Activated naive CD4-positive, alpha-beta T cell treated with anti-CD3 and anti-CD28 coated beads, Interleukin-2, amount 10 ng/mL, durations not matched to agents 7 days and 5 days (primary cell): Measurements from ENCODE around the gene NVL.

Experiments
- CTCF ChIA-PET: fragments of 350-600 bp; sonication (Branson Sonifier 250); formaldehyde crosslinking; loops from one replicate; lab custom pipeline; 2021; ENCODE audit warnings: antibody characterized with exemption; lab: Charles Lee
- DNase-seq: peaks from one replicate; pipeline ENCODE4 v3.0.0-alpha.2; 2020
- H3K27ac Mint-ChIP-seq: one replicate; pipeline ENCODE4 v1.8.0; 2021; ENCODE audit warnings: mild to moderate bottlenecking, moderate library complexity, mixed read lengths
- H3K27me3 Mint-ChIP-seq: one replicate; pipeline ENCODE4 v1.8.0; 2021; ENCODE audit warnings: mild to moderate bottlenecking, mixed read lengths
- H3K36me3 Mint-ChIP-seq: one replicate; pipeline ENCODE4 v1.8.0; 2021; ENCODE audit warnings: mixed read lengths
- H3K4me1 Mint-ChIP-seq: one replicate; pipeline ENCODE4 v1.8.0; 2021; ENCODE audit warnings: mixed read lengths
- H3K4me3 Mint-ChIP-seq: one replicate; pipeline ENCODE4 v1.8.0; 2021; ENCODE audit warnings: mild to moderate bottlenecking, moderate library complexity, mixed read lengths
- H3K9me3 Mint-ChIP-seq: one replicate; pipeline ENCODE4 v1.8.0; 2021; ENCODE audit warnings: mixed read lengths

Gene NVL

DNA sequence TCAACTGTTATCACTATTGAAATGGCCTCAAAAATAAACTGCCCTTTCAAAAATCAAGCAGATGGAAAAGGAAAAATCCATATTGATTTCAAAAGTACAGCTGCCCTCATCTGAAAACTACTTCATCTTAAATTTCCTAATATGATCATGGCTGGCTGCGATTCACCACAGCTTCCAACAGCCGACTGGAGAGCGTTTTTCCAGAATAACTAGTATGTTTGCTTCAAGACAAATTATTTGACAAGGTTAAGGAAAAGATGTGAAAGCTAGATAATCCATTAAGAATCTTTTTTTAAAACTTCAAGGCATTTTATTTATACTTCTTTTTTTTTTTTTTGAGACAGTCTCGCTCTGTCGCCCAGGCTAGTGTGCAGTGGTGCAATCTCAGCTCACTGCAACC lies 151.1 kb downstream of the NVL start:
- H3K27ac Mint-ChIP-seq: no peak overlapping the region

DNA sequence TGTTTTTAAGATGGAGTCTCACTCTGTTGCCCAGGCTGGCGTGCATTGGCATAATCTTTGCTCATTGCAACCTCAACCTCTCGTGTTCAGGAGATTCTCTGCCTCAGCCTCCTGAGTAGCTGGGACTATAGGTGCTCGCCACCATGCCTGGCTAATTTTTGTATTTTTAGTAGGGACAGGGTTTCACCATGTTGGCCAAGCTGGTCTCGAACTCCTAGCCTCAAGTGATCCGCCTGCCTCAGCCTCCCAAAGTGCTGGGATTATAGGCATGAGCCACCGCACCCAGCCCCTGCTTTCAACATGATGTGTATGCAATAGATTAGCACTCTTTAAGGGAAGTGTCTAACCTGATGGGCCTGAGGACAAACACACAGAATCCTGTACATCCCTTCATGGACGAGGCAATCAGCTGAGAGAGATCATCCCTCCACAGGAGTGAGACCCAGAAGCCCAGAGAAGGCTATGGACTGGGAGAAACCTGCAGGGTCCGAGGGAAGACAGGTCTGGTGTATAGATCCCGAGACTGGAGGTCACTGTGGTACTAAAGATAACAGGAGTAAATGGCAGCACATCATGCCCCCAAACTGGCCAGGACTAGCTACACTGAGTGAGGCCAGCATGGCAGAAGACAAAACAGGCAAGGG lies 152.5 kb downstream of the NVL start:
- H3K36me3 Mint-ChIP-seq: peaks cover 6% of the 10 kb centered on the region
- H3K27ac Mint-ChIP-seq: no peak overlapping the region
- DNase-seq: no peak
- CTCF ChIA-PET: no interaction called here
- H3K27me3 Mint-ChIP-seq: peaks cover 37% of the 10 kb centered on the region
- H3K9me3 Mint-ChIP-seq: no peaks in the 10 kb centered on the region
- H3K4me1 Mint-ChIP-seq: peaks cover 27% of the 10 kb centered on the region
- no peak overlapping the region for H3K4me3 Mint-ChIP-seq

More for the DNA sequence above, 151.1 kb downstream of the NVL start:
- no peaks in the 10 kb centered on the region for H3K9me3 Mint-ChIP-seq
- DNase-seq: no peak
- peaks cover 28% of the 10 kb centered on the region for H3K4me1 Mint-ChIP-seq
- CTCF ChIA-PET: interaction anchor here (1.1 kb wide), 1 partner anchor 9 kb away, joined by 4 read pairs; no protein-coding TSS in a partner anchor
- peaks cover 33% of the 10 kb centered on the region for H3K27me3 Mint-ChIP-seq
- H3K4me3 Mint-ChIP-seq: no peak overlapping the region
- peaks cover 6% of the 10 kb centered on the region for H3K36me3 Mint-ChIP-seq
